Measurements from ENCODE around the gene EPB41L2.

Gene EPB41L2

GRCh38 chr6:130858498-130859160 is 204.4 kb downstream of the EPB41L2 start:
- DNase-seq: peak in 1 of 2 experiments; percentile 8

DNA sequence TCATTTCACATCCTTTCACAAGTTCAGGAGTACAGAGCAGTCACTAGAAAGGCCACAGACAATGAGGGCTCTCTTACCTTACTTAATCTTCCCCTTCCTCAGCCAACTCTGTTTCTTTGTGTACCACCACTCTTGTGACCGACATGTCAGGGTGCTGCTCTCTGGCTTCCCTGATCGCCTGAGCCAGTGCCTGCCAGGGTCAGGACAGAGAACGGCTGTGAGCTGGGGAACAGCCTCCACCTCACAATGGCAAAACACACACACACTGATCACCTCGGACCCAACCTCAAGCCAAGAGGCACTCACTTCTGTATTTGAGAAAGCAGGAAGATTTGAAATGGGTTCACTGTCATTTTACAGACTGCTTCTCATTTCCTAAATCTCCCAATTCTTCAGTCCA is 205.0 kb downstream of the EPB41L2 start:
- no peak for DNase-seq

- DNase-seq: no peak
Measured at GRCh38 chr6:130853555-130854183, 209.4 kb downstream of the EPB41L2 start.

DNA sequence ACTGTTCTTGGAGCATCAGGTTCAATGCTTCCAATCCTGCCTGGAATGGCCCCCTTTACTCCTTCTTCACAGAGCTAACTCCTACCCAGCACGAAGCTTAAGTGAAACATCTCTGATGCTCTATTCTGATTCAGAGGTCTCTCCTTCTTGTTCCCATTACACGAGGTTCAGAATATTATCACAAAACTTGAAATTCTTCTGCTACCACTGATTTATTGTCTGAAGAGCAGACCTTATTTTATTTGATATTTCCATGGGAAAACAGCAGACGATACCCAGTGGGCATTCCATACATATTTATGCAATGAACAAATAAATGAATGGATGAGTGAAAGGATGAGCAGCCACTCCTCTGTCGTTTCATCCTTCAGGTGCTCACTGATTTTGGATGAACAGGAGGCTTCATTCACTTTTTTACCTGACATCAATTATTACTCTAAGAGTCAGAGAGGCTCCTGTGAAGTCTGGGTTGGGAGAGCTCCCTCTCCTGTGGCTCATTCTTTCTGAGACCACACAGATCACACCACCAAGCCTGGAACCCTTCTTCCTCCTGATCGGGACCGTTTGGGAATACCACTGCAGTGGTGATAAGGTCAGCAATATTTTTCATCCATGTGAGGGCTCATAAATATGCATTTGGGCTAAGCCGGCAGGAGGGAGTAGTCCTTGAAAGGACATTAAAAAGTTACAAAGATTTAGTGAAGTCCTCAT is 210.0 kb downstream of the EPB41L2 start:
- no peak for DNase-seq

GRCh38 chr6:130851026-130851425 is 212.0 kb downstream of the EPB41L2 start:
- no peak for DNase-seq

DNA sequence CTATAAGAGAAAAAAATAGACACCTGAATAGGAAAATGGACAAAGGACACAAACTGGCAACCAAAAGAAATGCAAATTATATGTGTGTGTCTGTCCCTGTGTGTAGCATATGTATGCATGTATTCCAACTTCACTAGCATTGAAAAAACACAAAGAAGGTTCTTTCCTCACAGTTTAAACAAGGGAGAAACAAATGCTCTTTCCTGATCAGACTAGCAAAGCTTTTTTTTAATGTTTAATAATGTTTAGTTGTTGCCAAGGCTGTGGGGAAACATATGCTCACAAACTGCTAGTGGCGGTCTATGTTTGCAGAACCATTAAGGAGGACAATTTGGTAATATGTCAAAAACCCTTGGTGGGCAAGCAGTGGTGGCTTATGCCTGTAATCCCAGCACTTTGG is 213.5 kb downstream of the EPB41L2 start:
- peak in 1 of 2 experiments; percentile 6 for DNase-seq

- DNase-seq: peak in 1 of 2 experiments; percentile 32
Measured at GRCh38 chr6:130848945-130849344, 214.1 kb downstream of the EPB41L2 start.

- DNase-seq: no peak
Measured at GRCh38 chr6:130847001-130847910, 215.8 kb downstream of the EPB41L2 start.

DNA sequence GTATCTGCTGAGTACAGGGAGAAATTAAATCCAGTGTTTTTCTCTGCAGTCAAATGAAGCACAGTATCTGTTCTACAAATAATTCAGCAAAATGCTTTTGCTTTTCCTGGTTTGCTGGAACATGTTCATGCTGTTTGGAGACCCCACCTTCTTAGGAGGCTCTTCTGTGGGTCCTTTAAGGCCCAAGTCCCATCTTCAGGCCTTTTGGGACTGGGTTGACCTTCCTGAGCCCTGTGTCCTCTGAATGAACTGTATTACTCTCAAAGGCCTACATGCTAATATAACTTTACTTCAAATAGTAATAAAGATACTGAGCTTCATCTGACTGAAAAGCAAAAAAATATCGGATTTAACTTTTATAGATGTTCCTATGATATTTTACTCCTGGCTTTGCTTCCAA is 216.5 kb downstream of the EPB41L2 start:
- DNase-seq: no peak

- DNase-seq: peak; percentile 23 to 73
Measured at GRCh38 chr6:130843575-130844320, 219.3 kb downstream of the EPB41L2 start.

- DNase-seq: peak in 1 of 2 experiments; percentile 32
Measured at GRCh38 chr6:130841128-130841728, 221.8 kb downstream of the EPB41L2 start.

DNA sequence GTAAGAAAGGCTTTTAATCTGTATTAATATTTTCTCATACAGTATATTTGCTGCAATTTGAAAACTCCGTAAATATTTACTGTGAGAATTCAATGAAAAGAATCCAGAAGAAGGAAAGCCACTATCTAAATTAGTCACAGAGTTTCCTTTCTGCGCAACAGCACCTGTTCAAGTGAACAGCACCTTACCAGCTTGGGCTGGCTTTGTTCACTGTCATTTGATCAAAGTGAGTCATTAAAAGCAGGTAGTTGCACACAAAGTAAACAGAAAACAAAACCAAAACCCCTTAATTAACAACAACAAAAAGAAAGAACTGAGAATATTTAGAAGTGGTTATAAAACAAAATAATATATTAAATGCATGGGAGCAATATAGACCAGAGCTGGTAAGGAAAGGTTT is 223.0 kb downstream of the EPB41L2 start:
- DNase-seq: no peak

DNA sequence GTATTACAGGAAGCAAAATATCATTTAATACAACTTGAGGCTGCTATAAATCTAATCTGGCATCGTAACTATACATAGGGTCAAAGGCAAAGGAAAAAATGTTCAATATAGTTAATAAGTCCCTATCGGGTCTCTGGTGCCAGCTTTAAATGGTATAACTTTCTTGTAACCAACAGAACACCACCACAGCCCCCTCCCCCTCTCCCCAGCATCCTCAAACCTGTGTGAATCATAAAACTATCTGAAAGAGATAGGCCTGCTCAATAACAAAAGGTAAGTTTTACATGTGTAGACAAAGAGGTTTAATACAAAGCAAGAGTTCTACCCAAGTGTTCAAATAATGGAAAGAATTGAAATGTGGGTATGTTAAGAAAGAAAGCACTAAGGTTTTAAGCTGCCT is 223.7 kb downstream of the EPB41L2 start:
- DNase-seq: no peak

- DNase-seq: no peak
Measured at GRCh38 chr6:130838951-130839350, 224.1 kb downstream of the EPB41L2 start.

- no peak for DNase-seq
Measured at GRCh38 chr6:130838250-130838860, 224.7 kb downstream of the EPB41L2 start.

DNA sequence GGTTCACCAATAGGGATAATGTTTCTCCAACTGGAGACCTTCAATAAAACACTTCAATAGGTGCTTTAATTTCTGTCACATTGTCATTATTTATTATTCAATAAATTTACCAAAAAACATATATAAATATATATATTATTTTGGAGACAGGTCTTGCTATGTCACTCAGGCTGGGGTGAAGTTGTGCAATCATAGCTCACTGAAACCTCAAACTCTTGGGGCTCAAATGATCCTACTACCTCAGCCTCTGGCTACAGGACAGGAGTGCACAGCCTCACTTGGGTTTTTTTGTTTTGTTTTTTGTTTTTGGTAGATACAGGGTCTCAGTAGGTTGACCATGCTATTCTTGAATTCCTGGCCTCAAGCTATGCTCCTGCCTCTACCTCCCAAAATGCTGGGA is 226.0 kb downstream of the EPB41L2 start:
- DNase-seq: no peak

DNA sequence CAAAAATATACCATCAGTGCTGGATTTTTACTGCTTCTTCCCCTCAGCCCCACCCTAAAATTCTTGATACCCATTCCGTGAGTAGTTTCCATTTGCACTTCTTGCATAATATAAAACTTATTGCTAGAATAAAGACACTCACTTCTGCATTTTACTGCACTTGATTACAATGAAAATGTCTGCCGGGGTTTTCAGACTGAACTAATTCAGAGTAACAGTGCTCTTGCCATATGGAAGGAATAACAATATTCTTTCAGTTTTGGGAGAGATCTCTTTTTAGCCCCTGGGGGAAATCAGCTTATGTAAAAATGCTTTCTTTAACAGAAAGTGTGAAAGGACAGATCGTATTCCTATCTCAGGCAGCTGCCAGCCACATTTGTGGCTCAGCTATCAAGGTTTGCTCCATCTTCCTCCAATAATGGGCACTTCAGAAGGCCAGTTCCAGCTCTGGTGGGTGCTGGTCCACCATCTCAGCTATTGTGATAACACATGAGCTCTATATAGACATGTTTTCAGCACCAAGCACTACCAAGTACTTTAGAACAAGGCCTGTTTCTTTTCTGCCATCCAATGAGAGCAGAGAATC is 226.9 kb downstream of the EPB41L2 start:
- no peak for DNase-seq

DNA sequence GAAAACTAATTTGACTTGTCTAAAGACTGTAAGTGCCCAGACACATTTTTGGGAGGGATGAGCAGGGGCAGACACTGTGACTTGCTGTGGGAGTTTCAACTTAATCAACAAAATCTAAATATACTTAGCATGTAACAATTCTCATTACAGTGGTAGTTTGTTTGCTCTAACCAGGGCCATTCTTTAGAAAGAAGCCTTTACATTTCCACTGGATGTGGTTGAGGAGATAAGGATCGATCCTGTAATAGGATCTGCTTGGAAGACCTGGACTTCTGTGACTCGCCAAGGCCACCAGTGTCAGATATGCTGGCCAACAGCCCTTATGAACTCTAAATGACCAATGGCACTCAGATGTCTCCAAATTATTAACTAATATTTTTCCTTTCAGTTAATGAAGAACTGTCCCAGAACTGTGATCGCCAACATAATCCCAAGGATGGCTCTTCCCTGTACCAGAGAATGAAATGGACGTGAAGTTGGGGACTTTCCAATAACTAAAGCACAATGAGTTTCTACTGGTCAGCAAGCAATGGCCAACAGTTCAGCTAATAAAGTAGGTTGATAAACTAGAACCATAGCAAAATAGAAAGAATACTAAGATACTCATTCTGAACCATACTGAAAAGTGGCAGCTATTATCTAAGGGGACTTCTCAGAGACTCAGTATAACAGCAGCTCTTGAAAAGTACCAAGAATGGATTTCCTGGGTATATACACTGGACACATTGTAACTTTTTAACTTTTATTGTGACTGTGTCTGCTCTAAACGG is 228.4 kb downstream of the EPB41L2 start:
- DNase-seq: no peak

- no peak for DNase-seq
Measured at GRCh38 chr6:130833569-130833968, 229.5 kb downstream of the EPB41L2 start.

DNA sequence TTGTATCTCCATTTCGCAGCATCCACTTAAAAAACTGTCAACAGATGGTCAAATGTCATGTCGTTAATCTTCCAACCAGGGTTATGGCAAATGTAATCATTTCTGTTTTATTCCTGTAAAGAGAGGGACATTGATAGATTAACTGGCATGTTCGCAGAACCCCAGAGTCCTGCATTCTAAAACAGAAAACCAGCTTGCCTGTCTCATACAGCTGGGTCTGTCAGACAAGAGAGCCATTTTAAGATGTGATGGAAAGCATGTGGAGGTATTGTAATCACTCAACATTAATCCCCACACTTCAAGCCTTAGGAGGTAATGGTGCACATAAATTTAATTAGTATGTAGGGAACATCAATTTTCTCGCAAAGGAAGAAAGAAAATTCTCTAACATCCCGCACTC is 231.4 kb downstream of the EPB41L2 start:
- peak; percentile 73 to 92 for DNase-seq
